NCI-H2227 treated with DMSO at 0.1 percent for 48 hours (cell line): Measurements from ENCODE around the gene ASB11.
"Not testable (repeated sequence)": the region's sequence is repeated elsewhere in the genome, so short reads cannot be mapped to it uniquely, and the experiment has no call there.

Source experiments
- DNase-seq: peaks from one replicate; lab custom pipeline; 2025; lab: John Stamatoyannopoulos, UW

Gene ASB11

DNA sequence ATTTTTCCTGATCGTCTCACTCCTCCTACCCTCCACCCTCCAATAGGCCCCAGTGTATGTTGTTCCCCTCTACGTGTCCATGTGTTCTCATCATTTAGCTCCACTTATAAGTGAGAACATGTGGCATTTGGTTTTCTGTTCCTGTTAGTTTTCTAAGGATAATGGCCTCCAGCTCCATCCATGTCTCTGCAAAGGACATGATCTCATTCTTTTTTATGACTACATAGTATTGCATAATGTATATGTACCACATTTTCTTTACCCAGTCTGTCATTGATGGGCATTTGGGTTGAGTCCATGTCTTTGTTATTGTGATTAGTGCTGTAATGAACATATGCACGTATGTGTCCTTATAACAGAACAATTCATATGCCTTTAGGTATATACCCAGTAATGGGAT, 9.5 kb downstream of the ASB11 start:
- DNase-seq = not testable (repeated sequence)

DNA sequence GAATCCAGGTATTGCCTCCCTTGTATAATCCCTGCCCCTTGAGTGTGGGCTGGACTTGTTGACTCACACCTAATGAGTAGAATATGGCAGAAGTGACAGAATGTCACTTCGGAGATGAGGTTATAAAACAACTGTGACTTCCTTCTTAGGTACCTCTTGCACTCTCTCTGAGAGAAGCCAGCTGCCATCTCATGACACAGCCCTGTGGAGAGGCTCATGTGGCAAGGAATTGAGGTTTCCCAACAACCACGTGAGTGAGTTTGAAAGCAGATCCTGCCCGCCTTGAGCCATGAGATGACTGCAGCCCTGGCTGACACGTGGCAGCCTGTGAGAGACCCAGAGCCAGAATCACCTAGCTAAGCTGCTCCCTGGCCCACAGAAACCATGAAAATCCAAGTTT, 13.5 kb downstream of the ASB11 start:
- DNase-seq = no peak

- DNase-seq = peak; percentile 24
Observed at GRCh38 chrX:15299941-15300851, 15.2 kb downstream of the ASB11 start.

- DNase-seq = no peak
Observed at GRCh38 chrX:15298780-15299179, 16.7 kb downstream of the ASB11 start.

GRCh38 chrX:15298201-15298600, 17.2 kb downstream of the ASB11 start:
- no peak for DNase-seq

GRCh38 chrX:15293451-15293850, 22.0 kb downstream of the ASB11 start:
- no peak for DNase-seq

GRCh38 chrX:15292861-15293260, 22.6 kb downstream of the ASB11 start:
- no peak for DNase-seq

DNA sequence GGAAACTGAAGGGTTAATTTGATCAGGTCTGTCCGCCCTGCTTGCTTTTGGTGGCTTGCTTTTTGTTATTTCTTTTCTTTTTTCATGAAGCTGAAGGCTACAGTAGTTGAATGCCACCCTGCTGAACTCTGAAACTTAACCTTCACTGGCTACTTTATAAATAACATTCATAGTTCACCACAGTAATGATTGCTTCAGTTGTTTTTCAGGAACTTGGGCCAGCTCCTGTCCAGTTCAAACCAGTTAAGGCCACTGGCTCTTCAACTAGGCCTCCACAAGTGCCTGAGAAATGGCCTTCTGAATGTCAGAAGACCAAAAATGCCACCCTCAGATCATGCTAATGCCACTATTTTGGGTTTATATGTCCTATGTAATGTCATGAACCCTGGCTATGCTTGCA, 37.8 kb downstream of the ASB11 start:
- DNase-seq = no peak

DNA sequence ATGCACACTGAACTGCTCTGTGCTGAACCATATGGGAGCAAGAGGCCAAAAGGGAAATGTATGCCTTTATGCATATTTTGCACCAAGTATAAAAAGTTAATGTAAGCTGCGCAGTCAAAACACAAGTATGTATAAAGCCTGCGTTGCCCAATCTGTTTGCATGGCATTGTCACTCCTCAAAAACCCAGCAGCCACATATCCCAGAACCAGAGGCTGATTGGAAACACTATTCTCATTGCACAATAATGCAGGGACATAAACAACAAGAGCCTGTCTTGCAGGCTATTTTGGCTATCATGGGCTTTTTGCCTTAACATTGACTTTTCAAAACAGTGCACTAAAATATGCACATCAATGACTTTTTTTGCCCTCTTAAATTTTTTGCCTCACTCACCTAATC, 40.5 kb downstream of the ASB11 start:
- no peak for DNase-seq

GRCh38 chrX:15273275-15273674, 42.2 kb downstream of the ASB11 start:
- DNase-seq = not testable (repeated sequence)

DNA sequence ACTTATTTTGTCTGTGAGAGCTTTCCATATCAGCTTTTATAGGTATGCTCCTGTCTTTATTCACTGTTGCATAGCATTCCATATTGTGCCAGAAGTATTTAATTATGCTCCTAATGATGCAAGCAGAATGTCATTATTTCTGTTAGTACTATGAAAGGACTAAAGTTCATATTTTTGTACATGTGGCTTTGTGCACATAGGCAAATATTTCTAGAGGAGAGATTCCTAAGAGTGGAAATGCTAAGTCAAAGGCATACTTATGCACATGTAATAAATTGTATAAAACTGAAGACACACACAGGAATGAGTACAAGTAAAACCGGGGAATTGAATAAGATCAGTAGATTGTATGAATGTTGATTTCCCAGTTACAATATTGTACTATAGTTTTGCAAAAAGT, 43.7 kb downstream of the ASB11 start:
- DNase-seq = no peak

- no peak for DNase-seq
Observed at GRCh38 chrX:15269618-15270521, 45.6 kb downstream of the ASB11 start, which contains the start of gene ASB9. ASB9 (minus strand) TSS chrX:15270083; CDS start chrX:15269874, 209 bp downstream.

DNA sequence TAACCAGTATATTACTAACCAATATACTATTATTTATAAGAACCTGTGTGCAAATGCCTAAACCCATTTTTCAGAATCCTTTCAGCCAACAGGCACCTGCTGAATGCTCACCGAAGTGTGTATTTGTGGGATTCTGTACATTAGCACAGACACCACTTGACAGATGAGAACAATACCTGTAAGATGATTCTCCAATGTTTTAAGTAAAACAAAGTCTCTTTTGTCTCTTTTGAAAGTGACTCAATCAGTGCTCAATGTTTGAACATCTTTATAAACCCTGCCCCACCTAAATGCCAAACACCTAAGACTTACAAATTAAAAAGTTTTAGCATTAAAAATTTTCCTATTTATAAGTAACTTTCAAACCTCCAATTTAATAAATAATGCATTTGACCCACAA, 46.3 kb downstream of the ASB11 start:
- DNase-seq = no peak

DNA sequence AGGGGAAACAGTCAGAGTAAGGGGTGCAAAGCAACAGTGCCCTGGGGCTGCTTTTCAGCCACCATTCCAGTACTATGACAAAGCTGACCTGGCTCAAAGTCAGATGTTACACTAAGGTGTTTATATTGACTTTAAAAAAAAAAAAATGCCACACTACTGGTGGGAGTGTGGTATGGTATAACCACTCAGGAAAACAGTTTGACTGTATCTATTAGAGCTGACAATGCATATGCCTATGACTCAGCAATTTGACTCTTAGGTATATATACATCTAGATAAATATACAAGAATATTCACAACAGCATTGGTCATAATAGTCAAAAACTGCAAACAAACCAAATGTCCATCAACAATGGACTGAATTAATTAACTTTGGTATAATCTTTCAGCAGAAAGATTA, 60.6 kb downstream of the ASB11 start:
- DNase-seq = no peak

- DNase-seq = no peak
Observed at GRCh38 chrX:15245896-15246295, 69.5 kb downstream of the ASB11 start.

GRCh38 chrX:15244421-15244820, 71.0 kb downstream of the ASB11 start:
- DNase-seq = no peak

DNA sequence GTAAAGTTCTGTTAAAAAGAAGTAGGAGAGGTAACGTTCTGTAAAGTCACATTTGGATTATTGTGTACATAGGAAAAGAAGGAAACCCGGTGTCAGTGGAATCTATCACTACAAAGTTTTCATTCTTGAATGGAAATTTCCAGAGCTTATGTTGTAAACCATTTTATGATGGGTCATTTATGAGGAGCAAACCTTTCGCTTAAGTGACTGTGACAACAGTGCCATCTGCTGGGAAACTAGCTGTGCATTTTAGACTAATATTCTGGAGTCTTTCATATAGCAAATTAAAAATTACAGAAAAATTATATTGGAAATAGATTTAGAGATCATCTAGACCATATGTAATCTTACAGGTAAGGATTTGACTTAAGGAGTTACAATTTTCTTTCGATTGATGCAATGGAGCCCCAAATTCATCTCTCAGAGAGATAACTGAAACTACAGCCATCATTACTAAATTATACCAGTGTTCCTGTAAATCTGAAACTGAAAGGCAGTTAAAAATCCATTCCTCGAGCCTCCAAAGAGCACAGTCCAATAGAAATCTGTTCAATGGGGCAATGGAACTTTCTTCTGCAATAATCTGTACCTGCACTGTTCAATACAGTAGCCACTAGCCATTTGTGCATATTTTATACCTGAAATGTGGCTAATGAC, 72.4 kb downstream of the ASB11 start:
- DNase-seq = peak; percentile 3

GRCh38 chrX:15241301-15241700, 74.1 kb downstream of the ASB11 start:
- no peak for DNase-seq

DNA sequence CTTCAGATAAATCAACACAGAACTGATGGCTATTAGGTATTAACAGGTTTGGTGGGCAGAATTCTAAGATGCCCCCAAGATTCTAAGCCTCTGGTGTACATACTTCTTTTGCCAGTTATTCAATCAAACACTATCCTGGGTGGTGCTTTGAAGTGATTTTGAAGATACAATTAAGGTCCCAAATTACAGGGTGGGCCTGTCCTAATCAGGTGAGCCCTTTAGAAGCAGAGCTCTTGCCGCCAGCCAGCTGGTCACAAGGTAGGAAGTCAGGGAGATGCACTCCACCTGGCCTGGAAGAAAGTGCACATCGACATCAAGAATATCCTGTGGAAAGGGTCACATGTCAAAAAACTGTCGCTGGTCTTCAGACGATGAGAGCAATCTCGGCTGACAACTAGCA, 75.0 kb downstream of the ASB11 start:
- DNase-seq = no peak

DNA sequence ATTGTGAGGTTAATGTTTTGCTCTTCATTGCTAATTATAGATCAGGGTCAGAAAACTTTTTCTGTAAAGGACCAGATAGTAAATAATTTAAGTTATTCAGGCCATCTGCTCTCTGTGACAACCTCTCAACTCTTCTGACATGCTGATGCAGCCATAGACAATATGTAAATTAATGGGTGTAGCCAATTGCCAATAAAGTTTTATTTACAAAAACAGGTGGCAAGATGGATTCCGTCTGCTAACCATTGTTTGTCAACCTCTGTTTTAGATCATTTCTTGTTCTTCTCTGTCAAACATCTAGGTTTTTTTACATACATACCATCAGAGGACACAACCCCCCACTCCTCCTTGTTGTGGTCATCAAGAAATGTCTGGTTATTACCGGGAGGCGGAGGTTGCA, 79.3 kb downstream of the ASB11 start:
- DNase-seq = no peak

DNA sequence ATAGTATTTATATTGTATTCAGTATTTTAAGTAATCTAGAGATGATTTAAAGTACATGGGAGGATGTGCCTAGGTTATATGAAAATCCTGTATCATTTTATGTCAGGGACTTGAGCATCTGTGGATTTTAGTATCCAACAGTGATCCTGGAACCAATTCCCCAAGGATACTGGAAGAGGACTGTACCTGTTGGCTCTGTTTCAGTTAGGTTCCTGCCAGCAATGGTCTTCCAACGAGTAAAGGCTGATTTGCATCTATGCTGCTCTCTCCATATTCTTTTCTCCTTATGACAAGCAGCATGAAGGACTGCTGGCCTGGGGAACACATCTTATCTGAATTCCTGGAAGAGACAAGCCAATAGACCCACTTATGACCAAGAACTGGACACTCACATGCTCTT, 80.4 kb downstream of the ASB11 start:
- no peak for DNase-seq

DNA sequence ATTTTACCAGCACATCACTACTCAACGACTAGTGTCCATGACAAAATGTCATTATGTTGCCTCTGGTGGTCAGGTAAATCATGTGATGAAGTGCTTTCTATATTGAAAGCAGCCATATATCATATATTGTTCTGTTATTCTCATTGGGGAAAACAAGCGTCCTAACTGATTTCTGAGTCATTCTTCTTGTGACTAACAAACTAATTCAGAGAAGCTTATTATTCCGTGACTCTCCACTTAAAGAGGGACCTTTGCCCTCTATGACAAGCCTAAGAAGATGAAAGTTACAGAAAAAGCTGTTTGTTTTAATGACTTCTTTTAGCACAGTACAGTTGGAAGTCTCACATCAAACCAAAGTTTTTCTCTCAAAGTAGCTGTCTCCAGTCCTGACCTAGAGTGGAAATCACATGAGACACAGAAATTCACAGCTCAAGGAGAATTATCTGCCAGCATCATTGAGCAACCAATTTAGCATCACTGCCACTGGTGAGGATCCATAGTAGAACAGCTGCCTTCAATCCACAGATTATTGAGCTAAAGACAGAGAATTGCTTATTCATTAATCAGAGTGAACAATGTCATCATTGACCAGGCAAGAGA, 81.9 kb downstream of the ASB11 start:
- DNase-seq = no peak
